GM12873 (cell line): ENCODE measurements around the gene SLC35F3.

Source experiments
- CTCF ChIP-seq: IDR thresholded peaks from 2 replicates; pipeline ENCODE4 v1.5.1; 2012; ENCODE audit warnings: low read depth, mild to moderate bottlenecking, moderate library complexity, low read length, control low read depth; ENCODE audit not compliant: insufficient read depth; ENCODE audit errors: missing control alignments

SLC35F3 gene

GRCh38 chr1:234090212-234091064, 186.0 kb downstream of the SLC35F3 start:
- no peak for TF ChIP-seq CTCF

- no peak for TF ChIP-seq CTCF
Observed at GRCh38 chr1:234091065-234091401, 186.6 kb downstream of the SLC35F3 start.

GRCh38 chr1:234091876-234092275, 187.4 kb downstream of the SLC35F3 start:
- no peak for TF ChIP-seq CTCF

- no peak for TF ChIP-seq CTCF
Observed at GRCh38 chr1:234093107-234093506, 188.6 kb downstream of the SLC35F3 start.

- no peak for TF ChIP-seq CTCF
Observed at GRCh38 chr1:234093741-234094140, 189.3 kb downstream of the SLC35F3 start.

GRCh38 chr1:234094172-234094571, 189.7 kb downstream of the SLC35F3 start:
- TF ChIP-seq CTCF: no peak

GRCh38 chr1:234096161-234096770, 191.8 kb downstream of the SLC35F3 start:
- TF ChIP-seq CTCF: no peak
